Activated CD8-positive, alpha-beta memory T cell treated with anti-CD3 and anti-CD28 coated beads for 48 hours (primary cell): Measurements from ENCODE around the gene LIN7B.

Experiments used
- DNase-seq, 3 experiments: peaks; one replicate each; pipeline ENCODE4 v3.0.0-alpha.2; 2020; ENCODE audit warnings: low read depth in 2 of 3, low spot score in 2 of 3

LIN7B gene

GRCh38 chr19:49160450-49161189 is 46.5 kb downstream of the LIN7B start:
- no peak for DNase-seq

GRCh38 chr19:49161987-49162386 is 47.8 kb downstream of the LIN7B start:
- no peak for DNase-seq

- DNase-seq, result no peak
Observed at GRCh38 chr19:49165111-49165750, 51.1 kb downstream of the LIN7B start.

- no peak for DNase-seq
Observed at GRCh38 chr19:49165865-49166301, 51.7 kb downstream of the LIN7B start.

- DNase-seq, result no peak
Observed at GRCh38 chr19:49167857-49168409, 53.8 kb downstream of the LIN7B start.
